Naive thymus-derived CD4-positive, alpha-beta T cell (primary cell): ENCODE data around the gene HAUS7. TPM values are rescaled to one million over a fixed set of nuclear protein-coding genes. Genes with fewer than 3 reads are reported as not detected.

Experiments used
- ATAC-seq: fragments of 150-1000 bp; cut with Tn5 transposase; 2 replicates; pipeline ENCODE4 v1.10.0; 2021; ENCODE audit warnings: mild to moderate bottlenecking, moderate library complexity
- CTCF ChIA-PET: fragments of 350-600 bp; sonication (Branson Sonifier 250); formaldehyde crosslinking; loops from one replicate; lab custom pipeline; 2021; ENCODE audit warnings: antibody characterized with exemption; lab: Charles Lee
- POLR2A ChIA-PET: fragments of 350-600 bp; sonication (Branson Sonifier 250); formaldehyde crosslinking; loops from one replicate; lab custom pipeline; 2021; ENCODE audit warnings: antibody characterized with exemption, inconsistent platforms; lab: Charles Lee
- DNase-seq, 9 donors: peaks; one replicate each; pipeline versions ENCODE4 v3.0.0 to v3.0.0-alpha.2; 2020 to 2022; ENCODE audit warnings: mixed read lengths in 1 of 9
- H3K27ac ChIP-seq: one replicate; pipeline ENCODE4 v1.7.0; 2013; ENCODE audit warnings: mild to moderate bottlenecking, low read depth, low read length, moderate library complexity
- H3K27me3 ChIP-seq, 2 donors: one replicate each; pipeline ENCODE4 v1.7.0; 2013; ENCODE audit warnings: low read length in 2 of 2, mild to moderate bottlenecking in 2 of 2, moderate library complexity in 2 of 2; ENCODE audit not compliant: control insufficient read depth in 2 of 2, insufficient read depth in 2 of 2
- H3K36me3 ChIP-seq, 3 experiments: 1 replicate in 2 of 3; 2 replicates in 1 of 3; pipeline ENCODE4 v1.7.0; 2013; ENCODE audit warnings: low read length in 3 of 3, mild to moderate bottlenecking in 3 of 3, moderate library complexity in 1 of 3; ENCODE audit not compliant: insufficient read depth in 3 of 3, control insufficient read depth in 2 of 3
- H3K4me1 ChIP-seq, 2 donors: one replicate each; pipeline ENCODE4 v1.7.0; 2013; ENCODE audit warnings: low read length in 2 of 2, mild to moderate bottlenecking in 2 of 2, moderate library complexity in 1 of 2; ENCODE audit not compliant: control insufficient read depth in 2 of 2, insufficient read depth in 2 of 2
- H3K4me3 ChIP-seq: 2 replicates; pipeline ENCODE4 v1.7.0; 2013; ENCODE audit warnings: mild to moderate bottlenecking, low read length
- H3K9me3 ChIP-seq, 3 experiments: 1 replicate in 2 of 3; 2 replicates in 1 of 3; pipeline ENCODE4 v1.7.0; 2013; ENCODE audit warnings: low read length in 3 of 3; ENCODE audit not compliant: control insufficient read depth in 2 of 3
- H3K27ac Mint-ChIP-seq, 9 donors: one replicate each; pipeline ENCODE4 v1.8.0; 2020 to 2022; ENCODE audit warnings: mixed read lengths in 9 of 9, mild to moderate bottlenecking in 8 of 9, moderate library complexity in 5 of 9, inconsistent platforms in 2 of 9
- H3K27me3 Mint-ChIP-seq, 5 donors: one replicate each; pipeline ENCODE4 v1.8.0; 2021 to 2022; ENCODE audit warnings: mixed read lengths in 5 of 5, mild to moderate bottlenecking in 1 of 5
- H3K36me3 Mint-ChIP-seq, 5 donors: one replicate each; pipeline ENCODE4 v1.8.0; 2020 to 2022; ENCODE audit warnings: mixed read lengths in 5 of 5, mild to moderate bottlenecking in 3 of 5, inconsistent platforms in 1 of 5
- H3K4me1 Mint-ChIP-seq, 7 donors: one replicate each; pipeline ENCODE4 v1.8.0; 2020 to 2022; ENCODE audit warnings: mixed read lengths in 7 of 7, mild to moderate bottlenecking in 3 of 7, inconsistent platforms in 1 of 7
- H3K4me3 Mint-ChIP-seq, 10 donors: one replicate each; pipeline ENCODE4 v1.8.0; 2020 to 2022; ENCODE audit warnings: mild to moderate bottlenecking in 10 of 10, mixed read lengths in 10 of 10, moderate library complexity in 6 of 10, inconsistent platforms in 2 of 10
- H3K9me3 Mint-ChIP-seq, 11 donors: one replicate each; pipeline ENCODE4 v1.8.0; 2020 to 2022; ENCODE audit warnings: mixed read lengths in 11 of 11, mild to moderate bottlenecking in 4 of 11, inconsistent platforms in 1 of 11, moderate library complexity in 1 of 11
- intact Hi-C, 2 donors: fragments of 100-400 bp; cut with micrococcal nuclease; formaldehyde crosslinking; loops; one replicate each; pipeline ENCODE4 v1.15.1; 2023
- polyA plus RNA-seq, 2 donors: library from polyadenylated mRNA; unstranded; fragments of 300-500 nt; fragmentation: Illumina TruSeq; gene quantifications; one replicate each; pipeline ENCODE4 v1.2.3, GENCODE V29; 2021
- total RNA-seq, 6 experiments: library from RNA in 5 of 6; stranded (reverse) in 5 of 6; gene quantifications; 1 replicate in 5 of 6; 2 replicates in 1 of 6; pipeline ENCODE4 v1.2.3 and lab custom pipeline; 2021 to 2026

Gene HAUS7
- total and polyA plus RNA-seq, 7 experiments from 2014 or later = 20.7 to 44.8 (median 28.4) TPM

DNA sequence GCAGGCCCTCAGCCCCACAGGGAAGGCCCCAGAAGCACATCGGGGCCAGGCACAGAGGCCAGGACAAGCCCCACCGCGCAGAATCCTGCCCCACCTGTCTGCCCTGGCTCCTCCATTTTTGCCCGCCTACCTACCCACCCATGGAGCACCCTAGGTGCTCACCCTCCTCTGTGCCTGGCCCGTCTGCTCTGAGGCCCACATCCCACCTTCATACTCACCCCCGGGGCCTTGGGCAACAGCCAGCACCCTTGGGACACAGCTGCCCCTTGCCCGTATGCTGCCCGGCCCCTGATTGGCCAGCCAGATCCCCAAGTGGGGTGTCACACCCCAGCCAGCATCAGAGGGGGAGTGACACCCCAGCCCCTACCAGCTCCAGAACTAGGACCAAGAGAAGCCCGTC lies 13.7 kb downstream of the HAUS7 start:
- ATAC-seq = no peak
- intact Hi-C loops = no loop called here
- Histone ChIP-seq H3K4me3 (no peak overlapping the region), H3K9me3 (no peaks in the 10 kb centered on the region), H3K4me1 (no peaks in the 10 kb centered on the region), H3K27ac (no peak overlapping the region), H3K27me3 (no peaks in the 10 kb centered on the region), H3K36me3 (peaks cover 0 to 41% (median 0%) of the 10 kb centered on the region in 3 experiments)
- Mint-ChIP-seq H3K27ac (no peak overlapping the region), H3K9me3 (no peaks in the 10 kb centered on the region), H3K27me3 (no peaks in the 10 kb centered on the region), H3K4me1 (peaks cover 0 to 3% (median 0%) of the 10 kb centered on the region in 7 donors), H3K4me3 (no peak overlapping the region), H3K36me3 (peaks cover 0 to 9% (median 2%) of the 10 kb centered on the region in 5 donors)
- POLR2A ChIA-PET = no interaction called here
- CTCF ChIA-PET = no interaction called here
- no peak for DNase-seq

DNA sequence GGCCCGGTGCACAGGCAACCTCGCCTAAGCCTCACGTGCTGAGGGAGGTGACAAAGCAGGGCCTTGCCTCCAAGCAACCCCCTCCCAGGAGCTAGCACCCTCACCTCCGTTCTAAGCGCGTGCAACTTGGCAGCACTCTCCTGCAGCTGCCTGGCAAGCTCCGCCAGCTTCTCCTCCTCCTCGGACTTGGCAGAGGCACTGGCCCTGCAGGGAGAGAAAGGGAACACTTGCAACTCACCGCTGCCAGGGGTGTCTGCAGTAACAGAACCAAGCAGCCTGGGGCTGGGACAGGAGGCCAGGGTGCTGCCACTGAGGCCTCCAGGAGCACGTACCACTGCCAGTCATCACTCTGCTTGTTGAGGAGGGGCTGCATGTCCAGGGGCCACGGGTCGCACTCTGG lies 14.2 kb downstream of the HAUS7 start:
- peaks cover 0 to 44% (median 0%) of the 10 kb centered on the region in 3 experiments for H3K36me3 ChIP-seq
- H3K27ac ChIP-seq = no peak overlapping the region
- ATAC-seq = no peak
- no peak overlapping the region for H3K4me3 ChIP-seq
- no peaks in the 10 kb centered on the region for H3K4me1 ChIP-seq
- H3K4me3 Mint-ChIP-seq = no peak overlapping the region
- no peak for DNase-seq
- intact Hi-C loops = no loop called here
- peaks cover 0 to 9% (median 2%) of the 10 kb centered on the region in 5 donors for H3K36me3 Mint-ChIP-seq
- ChIA-PET CTCF (interaction anchor here (0.8 kb wide), 1 partner anchor 90 kb away, joined by 3 read pairs; no protein-coding TSS in a partner anchor), POLR2A (no interaction called here)
- H3K4me1 Mint-ChIP-seq = peaks cover 0 to 3% (median 0%) of the 10 kb centered on the region in 7 donors
- no peaks in the 10 kb centered on the region for H3K27me3 ChIP-seq
- H3K9me3 ChIP-seq = no peaks in the 10 kb centered on the region
- H3K27me3 Mint-ChIP-seq = no peaks in the 10 kb centered on the region
- no peak overlapping the region for H3K27ac Mint-ChIP-seq
- no peaks in the 10 kb centered on the region for H3K9me3 Mint-ChIP-seq

DNA sequence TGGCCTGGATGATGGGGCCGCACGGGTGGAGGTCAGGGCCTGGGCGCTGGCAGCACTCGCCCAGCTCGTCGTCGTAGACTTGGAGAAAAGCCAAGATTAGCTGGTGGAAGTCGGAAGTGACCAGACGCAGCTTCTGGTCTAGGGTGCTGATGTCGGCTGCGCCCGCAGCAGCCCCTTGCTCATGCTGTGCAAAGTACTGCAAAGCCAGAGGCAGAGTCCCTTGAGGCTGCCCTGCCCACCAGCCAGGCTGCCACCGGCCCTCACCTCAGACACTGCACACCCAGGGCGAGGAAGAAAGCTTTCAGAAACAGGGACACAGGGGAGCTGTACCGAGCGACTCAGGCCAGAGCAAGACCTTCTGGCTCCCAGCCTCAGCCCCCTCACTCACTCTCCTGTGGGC lies 14.8 kb downstream of the HAUS7 start:
- ChIA-PET CTCF (interaction anchor here (0.8 kb wide), 1 partner anchor 90 kb away, joined by 3 read pairs; no protein-coding TSS in a partner anchor), POLR2A (no interaction called here)
- Histone ChIP-seq H3K27ac (no peak overlapping the region), H3K4me1 (no peaks in the 10 kb centered on the region), H3K4me3 (no peak overlapping the region), H3K9me3 (no peaks in the 10 kb centered on the region), H3K27me3 (no peaks in the 10 kb centered on the region), H3K36me3 (peaks cover 0 to 44% (median 0%) of the 10 kb centered on the region in 3 experiments)
- Mint-ChIP-seq H3K9me3 (no peaks in the 10 kb centered on the region), H3K36me3 (peaks cover 0 to 9% (median 0%) of the 10 kb centered on the region in 5 donors), H3K27me3 (no peaks in the 10 kb centered on the region), H3K4me1 (no peaks in the 10 kb centered on the region), H3K4me3 (no peak overlapping the region), H3K27ac (no peak overlapping the region)
- DNase-seq = no peak
- no peak for ATAC-seq
- intact Hi-C loops = no loop called here

DNA sequence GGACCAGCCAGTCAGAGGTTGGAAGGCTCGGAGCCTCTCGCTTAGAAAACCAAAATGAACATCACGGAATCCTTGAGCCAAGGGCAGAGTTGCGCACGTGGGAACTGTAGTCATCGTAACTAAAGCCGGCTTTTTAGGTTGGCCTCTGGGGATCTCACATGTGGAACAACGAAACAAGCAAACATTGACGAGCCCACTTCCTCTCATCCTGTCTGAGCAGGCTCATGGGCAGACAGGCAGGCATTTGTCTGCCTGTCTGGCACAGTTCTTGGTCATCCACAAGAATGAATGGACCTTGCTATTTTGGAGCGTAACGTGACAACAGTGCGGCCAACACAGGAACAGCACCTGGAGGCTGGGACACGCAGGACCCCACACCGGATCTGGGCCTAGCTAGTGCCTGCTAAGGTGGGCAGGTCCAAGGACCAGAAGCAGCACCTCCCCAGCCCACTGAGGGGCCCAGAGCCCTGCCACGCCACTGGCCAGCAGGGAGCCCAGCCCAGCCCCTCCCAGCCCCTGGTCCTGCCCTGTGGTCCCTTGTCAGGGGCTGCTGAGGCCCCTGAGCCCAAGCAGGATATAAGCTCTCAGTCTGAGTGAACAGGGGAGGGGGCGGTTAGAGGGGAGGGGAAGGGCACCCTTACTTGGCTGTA lies 15.3 kb downstream of the HAUS7 start:
- peaks cover 0 to 9% (median 0%) of the 10 kb centered on the region in 5 donors for H3K36me3 Mint-ChIP-seq
- Histone ChIP-seq H3K27ac (no peak overlapping the region), H3K4me1 (no peaks in the 10 kb centered on the region), H3K9me3 (no peaks in the 10 kb centered on the region), H3K27me3 (no peaks in the 10 kb centered on the region), H3K4me3 (no peak overlapping the region), H3K36me3 (peaks cover 0 to 49% (median 0%) of the 10 kb centered on the region in 3 experiments)
- no peak overlapping the region for H3K4me3 Mint-ChIP-seq
- peak overlapping the region in 1 of 9 donors; percentile 55 for H3K27ac Mint-ChIP-seq
- no peaks in the 10 kb centered on the region for H3K27me3 Mint-ChIP-seq
- H3K4me1 Mint-ChIP-seq = no peaks in the 10 kb centered on the region
- POLR2A ChIA-PET = no interaction called here
- no peak for DNase-seq
- intact Hi-C loops = no loop called here
- no peak for ATAC-seq
- CTCF ChIA-PET = no interaction called here
- no peaks in the 10 kb centered on the region for H3K9me3 Mint-ChIP-seq

DNA sequence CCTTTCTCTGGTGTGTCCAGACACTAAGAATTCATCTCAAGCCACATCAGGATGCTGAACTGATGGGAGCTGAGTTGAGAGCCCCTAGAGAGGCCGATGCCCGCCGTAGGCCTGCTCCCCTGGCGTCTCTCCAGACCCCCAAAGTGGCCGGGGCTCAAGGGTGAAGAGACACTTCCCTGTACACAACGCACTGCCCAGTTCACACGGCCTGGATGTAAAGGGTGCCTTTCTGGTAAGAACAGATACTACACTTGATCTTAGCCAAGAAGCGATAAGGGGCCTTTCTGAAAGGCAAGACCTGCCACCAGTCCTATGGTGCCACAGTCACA lies 19.5 kb downstream of the HAUS7 start:
- ChIA-PET CTCF (no interaction called here), POLR2A (no interaction called here)
- Mint-ChIP-seq H3K4me3 (no peak overlapping the region), H3K4me1 (no peaks in the 10 kb centered on the region), H3K36me3 (peaks cover 0 to 3% (median 0%) of the 10 kb centered on the region in 5 donors), H3K27me3 (no peaks in the 10 kb centered on the region), H3K9me3 (no peaks in the 10 kb centered on the region), H3K27ac (no peak overlapping the region)
- H3K27ac ChIP-seq = no peak overlapping the region
- no peak for ATAC-seq
- peaks cover 0 to 30% (median 0%) of the 10 kb centered on the region in 3 experiments for H3K36me3 ChIP-seq
- H3K9me3 ChIP-seq = no peaks in the 10 kb centered on the region
- intact Hi-C loops = no loop called here
- no peak overlapping the region for H3K4me3 ChIP-seq
- no peak for DNase-seq
- no peaks in the 10 kb centered on the region for H3K27me3 ChIP-seq
- H3K4me1 ChIP-seq = no peaks in the 10 kb centered on the region

DNA sequence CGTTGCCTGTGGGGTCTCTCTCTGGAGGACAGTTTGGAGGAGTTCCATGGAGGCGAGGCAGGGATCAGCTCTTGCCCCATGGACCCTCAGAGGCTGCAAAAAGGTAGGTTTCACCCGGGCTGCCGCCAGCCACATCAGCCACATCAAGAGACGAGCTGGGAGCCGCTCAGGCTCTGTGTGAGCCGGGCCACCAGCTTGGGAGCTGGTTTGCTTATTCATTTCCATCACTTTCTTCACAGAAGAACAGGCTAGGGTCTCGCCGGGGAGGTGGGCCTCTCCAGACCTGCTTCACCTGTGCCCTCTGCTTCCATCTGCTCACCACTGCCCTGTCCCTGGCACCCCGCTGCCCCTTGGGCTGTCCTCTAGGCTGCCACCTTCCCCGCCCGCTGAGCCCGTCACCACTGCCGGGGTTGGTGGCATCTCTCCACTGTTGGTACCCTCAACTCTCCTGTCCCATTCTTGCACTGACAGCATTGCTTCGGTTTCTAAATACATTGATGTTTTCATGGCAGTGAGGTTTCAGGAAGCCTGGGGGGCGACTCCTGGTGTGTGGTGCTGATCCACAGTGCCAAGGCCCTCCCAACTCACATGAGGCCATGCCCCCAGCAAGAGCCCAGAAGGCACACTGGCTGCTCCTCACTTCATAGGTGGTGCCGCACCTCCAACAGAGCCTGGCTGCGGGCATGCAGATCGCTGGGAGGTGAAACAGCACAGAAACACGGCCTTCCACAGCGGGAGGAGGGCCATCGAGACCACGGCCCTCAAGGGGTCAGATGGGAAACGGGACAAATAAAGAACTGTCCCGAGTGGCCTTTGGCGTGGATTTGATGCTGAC lies 20.0 kb downstream of the HAUS7 start:
- intact Hi-C loops = no loop called here
- no peaks in the 10 kb centered on the region for H3K9me3 ChIP-seq
- no peaks in the 10 kb centered on the region for H3K4me1 ChIP-seq
- no peak overlapping the region for H3K27ac ChIP-seq
- Mint-ChIP-seq H3K4me1 (no peaks in the 10 kb centered on the region), H3K27ac (no peak overlapping the region), H3K9me3 (no peaks in the 10 kb centered on the region), H3K4me3 (no peak overlapping the region), H3K27me3 (no peaks in the 10 kb centered on the region), H3K36me3 (peaks cover 0 to 3% (median 0%) of the 10 kb centered on the region in 5 donors)
- peaks cover 0 to 24% (median 0%) of the 10 kb centered on the region in 3 experiments for H3K36me3 ChIP-seq
- H3K4me3 ChIP-seq = no peak overlapping the region
- no peak for DNase-seq
- CTCF ChIA-PET = no interaction called here
- ATAC-seq = no peak
- POLR2A ChIA-PET = no interaction called here
- H3K27me3 ChIP-seq = no peaks in the 10 kb centered on the region
